PC-3 (cell line): Measurements from ENCODE around the gene PDE3B.

ENCODE experiments used
- EZH2 ChIP-seq: fragments of 300-600 bp; sonication (generic); IDR thresholded peaks from one replicate; pipeline ENCODE4 v1.6.1; 2017; ENCODE audit warnings: antibody characterized with exemption, mild to moderate bottlenecking, low read length; ENCODE audit not compliant: unreplicated experiment
- EZH2phosphoT487 ChIP-seq: fragments of 300-600 bp; sonication (generic); IDR thresholded peaks from 2 replicates; pipeline ENCODE4 v1.6.1; 2018; ENCODE audit warnings: mild to moderate bottlenecking, antibody characterized with exemption, low read length, borderline replicate concordance
- TF ChIP-seq, protein P1 (sequence below): fragments of 300-600 bp; sonication (generic); conservative IDR thresholded peaks from 2 replicates; pipeline ENCODE4 v1.5.1; 2017; ENCODE audit warnings: antibody characterized with exemption, low read depth, mild to moderate bottlenecking, low read length

- TF ChIP-seq, protein P1, sequence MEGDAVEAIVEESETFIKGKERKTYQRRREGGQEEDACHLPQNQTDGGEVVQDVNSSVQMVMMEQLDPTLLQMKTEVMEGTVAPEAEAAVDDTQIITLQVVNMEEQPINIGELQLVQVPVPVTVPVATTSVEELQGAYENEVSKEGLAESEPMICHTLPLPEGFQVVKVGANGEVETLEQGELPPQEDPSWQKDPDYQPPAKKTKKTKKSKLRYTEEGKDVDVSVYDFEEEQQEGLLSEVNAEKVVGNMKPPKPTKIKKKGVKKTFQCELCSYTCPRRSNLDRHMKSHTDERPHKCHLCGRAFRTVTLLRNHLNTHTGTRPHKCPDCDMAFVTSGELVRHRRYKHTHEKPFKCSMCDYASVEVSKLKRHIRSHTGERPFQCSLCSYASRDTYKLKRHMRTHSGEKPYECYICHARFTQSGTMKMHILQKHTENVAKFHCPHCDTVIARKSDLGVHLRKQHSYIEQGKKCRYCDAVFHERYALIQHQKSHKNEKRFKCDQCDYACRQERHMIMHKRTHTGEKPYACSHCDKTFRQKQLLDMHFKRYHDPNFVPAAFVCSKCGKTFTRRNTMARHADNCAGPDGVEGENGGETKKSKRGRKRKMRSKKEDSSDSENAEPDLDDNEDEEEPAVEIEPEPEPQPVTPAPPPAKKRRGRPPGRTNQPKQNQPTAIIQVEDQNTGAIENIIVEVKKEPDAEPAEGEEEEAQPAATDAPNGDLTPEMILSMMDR: no peak
- TF ChIP-seq EZH2 (no peak), EZH2phosphoT487 (no peak)
Measured at GRCh38 chr11:14611939-14612338, 31.7 kb upstream of the PDE3B start.
